CD4-positive, alpha-beta T cell treated with Interleukin-17A for 1 hour (primary cell): ENCODE data around the gene RAET1G.
"Not testable (repeated sequence)": the region's sequence is repeated elsewhere in the genome, so short reads cannot be mapped to it uniquely, and the experiment has no call there.

Experiments used
- DNase-seq: peaks from one replicate; pipeline ENCODE4 v3.0.0-alpha.2; 2020

RAET1G gene

DNA sequence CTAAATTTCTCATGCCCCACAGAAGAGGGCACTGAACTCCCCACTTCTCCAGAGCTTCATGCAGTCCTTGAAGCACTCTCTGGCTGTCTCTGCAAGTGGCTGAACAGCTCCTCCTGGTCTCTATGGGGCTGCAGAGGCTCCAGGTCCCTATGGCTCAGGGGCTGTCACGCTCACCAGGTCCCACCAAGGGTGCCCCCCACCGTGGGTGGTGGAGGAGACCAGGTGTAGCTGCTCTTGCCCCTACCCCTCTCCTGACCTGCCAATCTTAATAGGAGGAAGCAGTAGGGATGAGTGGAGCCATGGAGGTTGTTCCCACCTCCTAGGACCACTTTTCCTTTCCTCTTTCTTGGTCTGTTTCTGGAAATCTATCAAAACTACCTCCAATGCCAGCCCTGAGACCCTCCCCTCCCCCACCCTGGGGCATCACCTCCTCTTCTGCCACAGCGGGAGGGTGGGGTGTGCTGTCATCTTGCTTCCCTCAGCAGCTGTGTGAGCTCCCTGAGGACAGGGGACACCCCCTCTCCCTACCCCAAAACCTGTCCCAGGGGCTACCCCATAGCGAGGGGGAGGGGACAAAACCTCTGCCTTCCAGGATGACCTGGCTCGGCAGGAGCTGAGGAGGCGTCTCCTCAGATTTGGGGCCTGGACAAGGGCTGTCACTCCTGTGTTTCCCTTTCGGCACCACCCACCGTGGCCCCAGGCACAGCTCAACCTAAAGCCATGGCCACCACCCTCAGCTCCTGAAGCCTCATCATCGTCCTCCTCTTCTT lies 13.0 kb downstream of the RAET1G start:
- no peak for DNase-seq

DNA sequence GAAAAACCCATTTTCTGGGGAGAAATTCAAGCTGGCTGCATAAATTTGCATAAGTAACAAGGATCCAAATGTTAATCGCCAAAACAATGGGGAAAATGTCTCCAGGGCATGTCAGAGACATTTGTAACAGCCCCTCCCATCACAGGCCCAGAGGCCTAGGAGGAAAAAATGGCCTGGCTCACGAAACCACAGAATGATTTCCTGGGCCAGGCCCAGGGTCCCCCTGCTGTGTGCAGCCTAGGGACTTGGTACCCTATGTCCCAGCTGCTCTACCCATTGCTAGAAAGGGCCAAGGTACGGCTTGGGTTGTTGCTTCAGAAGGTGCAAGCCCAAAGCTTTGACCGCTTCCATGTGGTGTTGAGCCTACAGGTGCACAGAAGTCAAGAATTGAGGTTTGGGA lies 14.4 kb downstream of the RAET1G start:
- DNase-seq = not testable (repeated sequence)

DNA sequence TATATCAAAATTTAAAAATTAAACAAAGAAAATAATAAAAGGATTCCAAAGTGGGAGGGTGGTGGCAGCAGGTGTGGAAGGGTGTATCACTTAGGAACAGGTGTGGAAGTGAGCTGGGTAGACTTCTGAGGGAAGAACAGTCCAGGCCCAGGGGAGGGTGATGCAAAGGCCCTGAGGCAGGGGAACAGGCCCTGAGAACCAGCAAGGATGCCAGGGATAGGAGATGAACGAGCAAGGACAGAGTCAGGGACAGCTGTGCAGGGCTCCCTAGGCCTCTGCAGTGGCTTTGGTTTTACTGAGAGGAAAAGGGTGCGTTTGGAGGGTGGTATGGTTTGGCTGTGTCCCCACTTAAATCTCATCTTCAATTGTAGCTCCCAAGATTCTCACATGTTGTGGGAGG lies 15.6 kb downstream of the RAET1G start:
- no peak for DNase-seq

DNA sequence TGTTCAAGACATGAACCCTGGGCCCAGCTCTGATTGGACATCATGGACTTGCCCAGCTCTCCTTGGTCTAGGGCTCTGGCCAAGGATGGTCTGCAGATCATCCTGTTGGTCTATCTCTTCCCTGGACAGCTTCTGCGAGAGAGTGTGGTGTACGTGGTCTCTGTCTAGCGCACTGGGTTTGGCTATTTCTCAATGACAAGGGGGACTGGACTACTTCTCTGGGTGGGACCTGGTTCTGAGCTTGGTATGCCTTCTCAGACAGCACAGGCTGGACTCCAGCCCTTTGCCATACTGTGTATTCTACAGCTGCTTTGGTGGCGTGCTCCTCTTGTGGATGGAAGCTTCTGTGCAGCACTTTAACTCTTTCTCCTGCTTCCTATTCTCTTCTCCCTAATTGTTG lies 16.5 kb downstream of the RAET1G start:
- no peak for DNase-seq

DNA sequence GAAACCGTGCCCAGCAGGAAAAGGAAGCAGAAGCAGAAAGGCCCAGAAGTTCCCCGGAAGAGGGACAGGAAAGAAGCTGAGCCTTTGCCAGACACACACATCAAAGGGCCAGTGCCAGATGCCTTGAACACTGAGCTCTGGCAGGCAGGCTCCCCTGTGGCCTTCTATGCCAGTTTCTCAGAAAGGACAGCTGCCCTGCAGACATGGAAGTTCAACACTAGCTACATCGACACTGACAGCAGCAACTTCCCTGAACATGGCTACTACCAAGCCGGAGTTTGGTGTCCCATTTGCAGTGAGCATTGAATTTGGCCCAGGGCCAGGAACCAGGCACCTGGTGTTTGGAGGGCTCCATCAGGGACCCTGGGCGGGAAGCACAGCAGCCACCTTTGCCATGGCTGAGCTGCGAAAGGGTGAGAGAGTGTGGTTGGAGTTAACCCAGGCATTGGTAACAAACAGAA lies 17.0 kb downstream of the RAET1G start:
- DNase-seq = no peak

DNA sequence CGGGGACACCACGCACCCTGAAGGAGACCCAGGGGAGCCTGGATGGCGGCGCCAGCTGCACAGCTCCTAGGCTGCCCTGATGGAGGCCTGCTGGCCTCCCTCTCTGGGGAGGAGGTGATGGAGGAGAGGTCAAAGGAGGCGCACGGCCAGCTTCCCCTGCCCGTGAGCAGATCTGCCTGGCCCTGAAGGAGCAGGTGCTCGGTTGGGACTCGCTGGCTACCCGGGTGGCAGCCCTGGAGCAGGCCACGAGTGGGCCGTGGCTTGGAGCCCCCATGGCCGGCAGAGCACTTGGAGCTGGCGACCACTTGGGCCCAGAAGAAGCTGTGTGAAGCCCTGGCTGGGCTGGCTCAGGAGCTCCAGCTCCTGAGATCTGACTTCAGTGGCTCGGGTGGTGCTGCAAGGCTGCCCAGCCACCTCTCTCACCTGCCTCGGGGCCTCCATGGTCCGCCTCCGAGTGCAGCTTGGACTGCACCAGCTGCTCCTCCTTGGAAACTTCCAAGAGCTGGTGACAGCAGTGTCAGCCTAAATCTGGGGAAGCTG lies 17.5 kb downstream of the RAET1G start:
- no peak for DNase-seq

DNA sequence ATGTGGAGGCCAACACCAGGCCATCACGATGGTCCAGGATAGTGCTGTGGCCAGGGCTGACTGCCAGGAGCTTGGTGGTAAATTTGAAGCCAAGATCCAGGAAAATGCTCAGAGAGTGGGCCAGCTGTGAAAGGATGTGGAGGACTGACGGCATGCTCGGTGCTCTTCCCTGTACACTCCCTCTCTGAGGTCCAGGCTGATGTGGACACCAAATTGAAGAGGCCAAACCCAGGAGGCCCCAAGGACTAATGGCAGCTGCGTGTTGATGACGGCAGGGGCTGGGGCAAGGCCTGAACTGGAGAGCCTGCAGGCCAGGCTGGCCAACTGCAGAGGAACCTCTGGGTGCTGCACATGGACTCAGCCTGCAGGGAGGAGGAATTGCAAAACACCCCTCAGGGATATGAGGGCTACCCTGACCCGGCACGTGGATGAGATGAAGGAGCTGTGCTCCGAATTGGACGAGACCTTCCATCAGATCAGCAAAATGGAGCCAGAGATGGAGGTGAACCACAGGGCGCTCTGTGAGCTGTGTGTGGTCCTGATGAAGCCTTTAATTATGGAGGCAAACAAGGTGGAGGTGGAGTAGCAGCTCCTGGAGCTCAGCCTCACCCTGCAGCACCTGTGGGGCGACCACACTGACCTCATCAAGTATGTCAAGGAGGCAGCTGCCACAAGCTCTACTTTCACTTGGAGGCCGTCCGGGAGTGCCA lies 18.1 kb downstream of the RAET1G start:
- DNase-seq = no peak

DNA sequence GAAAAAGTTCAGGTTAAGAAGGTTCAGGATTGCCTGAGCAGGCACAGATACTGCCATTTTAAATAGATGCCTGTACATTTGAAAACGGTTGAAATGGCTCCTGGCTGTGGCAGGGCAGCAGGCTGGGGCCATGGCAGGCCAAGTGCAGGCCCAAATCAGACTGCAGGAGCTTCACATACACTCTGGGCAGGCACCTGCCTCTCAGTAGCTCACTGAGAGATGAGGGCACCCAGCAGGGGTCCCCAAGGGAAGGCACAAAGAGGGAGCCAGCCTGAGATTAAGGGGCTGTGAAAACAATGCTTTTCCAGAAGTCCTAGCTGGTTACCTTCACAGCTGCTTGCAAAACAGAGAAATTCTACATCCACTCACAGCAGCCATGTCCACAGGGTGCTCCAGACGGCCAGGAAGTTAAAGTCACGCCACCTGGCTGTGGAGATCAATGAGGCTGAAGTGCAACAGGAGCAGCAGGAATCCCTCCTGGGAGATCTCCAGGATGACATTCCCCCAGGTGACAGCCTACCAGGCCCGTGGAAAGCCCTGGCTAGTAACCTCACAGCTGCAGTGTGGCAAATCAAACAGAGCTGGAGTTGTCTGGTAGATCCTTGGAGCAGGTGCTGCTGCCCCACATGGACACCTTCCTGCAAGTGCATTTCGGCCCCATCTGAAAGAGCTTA lies 18.8 kb downstream of the RAET1G start:
- DNase-seq = no peak

DNA sequence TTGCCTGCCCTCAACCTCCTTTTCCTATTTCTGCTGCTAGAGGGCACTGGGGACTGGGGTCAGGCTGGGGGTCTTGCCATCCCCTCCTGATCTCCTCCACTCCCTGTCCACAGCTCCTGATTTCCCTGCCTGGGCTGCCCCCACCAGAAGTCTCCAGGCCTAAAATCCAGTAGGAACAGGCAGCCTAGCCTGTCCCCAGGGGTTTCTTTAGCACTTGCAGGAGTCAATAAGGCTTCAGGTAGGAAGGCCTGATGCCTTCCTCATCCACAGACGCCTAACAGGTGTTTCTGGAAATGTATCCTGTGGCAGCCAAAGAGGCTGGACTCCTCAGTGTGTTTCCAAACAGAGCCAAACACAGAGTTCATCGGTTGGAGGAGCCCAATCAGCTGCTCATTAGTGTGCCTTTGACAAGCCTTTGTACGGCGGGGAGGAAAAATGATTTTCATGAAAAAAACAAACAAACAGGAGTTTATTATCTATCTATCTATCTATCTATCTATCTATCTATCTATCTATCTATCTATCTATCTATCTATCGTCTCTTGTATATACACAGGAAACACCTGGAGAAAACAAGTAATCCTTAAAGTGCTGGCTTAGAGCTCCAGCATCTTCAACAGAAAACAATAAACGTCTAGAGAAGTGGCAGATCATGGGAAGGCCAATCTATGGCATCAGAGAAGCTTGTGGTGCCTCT lies 21.3 kb downstream of the RAET1G start:
- DNase-seq = no peak

DNA sequence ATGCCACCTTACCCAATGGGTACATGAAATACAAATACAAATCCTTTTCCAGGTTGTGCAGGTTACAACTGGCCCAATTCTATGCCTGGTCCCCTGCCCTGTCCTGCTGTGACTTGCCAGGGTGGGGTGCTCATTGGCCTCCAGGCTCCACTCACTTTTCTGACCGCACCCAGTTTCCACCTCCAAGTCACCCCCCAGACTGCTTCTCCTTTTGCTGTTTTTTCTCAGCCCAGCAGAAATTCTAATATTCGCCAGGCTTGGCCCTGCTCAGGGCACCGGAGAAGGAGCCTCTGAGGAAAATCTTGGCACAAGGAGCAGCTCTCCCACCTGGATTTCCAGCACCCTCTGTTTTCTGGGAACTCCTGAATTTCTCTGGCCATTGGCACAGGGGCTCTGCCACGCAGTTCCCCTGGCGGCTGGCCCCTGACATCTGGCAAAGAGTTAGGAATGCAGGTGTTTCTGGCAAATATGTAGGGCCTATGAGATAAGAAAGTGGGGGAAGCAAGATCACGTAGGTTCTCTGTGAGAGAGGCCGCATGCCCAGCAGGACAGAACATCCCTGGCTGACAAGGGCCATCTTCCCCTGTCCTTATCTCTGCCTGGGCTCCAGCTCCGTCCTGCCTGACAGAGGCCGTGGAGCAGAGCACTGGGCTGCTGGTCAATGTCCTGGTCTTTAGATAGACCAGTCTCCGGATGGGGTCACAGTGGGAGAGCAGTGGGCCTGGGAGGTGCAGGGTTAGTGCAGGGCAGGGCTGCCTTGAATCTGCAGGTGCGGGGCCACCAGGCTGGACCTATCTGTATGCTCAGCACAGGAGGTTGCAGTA lies 22.1 kb downstream of the RAET1G start:
- DNase-seq = no peak

DNA sequence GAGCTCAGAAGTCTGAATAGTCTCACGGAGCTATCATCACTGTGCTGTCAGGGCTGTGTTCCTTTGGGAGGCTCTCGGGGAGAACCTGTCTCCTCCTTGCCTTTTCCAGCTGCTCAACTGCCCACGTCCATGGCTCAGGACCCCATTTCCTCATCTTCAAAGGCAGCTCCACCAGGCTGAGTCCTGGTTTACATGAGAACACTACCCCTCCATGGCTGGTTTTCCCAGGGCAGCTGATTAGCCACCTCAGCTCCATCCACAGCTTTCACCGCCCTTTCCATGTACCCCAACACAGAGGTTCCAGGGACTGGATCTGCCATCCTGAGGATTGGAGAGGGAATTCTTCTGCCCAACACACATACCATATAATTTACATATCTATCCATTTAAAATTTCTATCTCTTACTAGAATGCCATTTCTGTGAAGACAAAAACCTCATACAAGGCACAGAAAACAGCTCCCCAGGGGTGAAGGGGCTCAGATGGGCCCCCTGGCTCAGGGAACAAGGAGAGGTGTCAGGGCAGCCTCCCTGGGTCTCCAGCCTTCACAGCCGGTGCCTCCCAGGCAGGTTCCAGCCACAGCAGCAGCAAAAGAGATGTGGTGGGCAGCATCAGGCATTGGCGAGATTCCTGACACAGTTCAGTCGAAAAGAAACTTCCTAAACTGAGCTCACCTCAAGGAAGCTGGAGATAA lies 22.8 kb downstream of the RAET1G start:
- DNase-seq = no peak

DNA sequence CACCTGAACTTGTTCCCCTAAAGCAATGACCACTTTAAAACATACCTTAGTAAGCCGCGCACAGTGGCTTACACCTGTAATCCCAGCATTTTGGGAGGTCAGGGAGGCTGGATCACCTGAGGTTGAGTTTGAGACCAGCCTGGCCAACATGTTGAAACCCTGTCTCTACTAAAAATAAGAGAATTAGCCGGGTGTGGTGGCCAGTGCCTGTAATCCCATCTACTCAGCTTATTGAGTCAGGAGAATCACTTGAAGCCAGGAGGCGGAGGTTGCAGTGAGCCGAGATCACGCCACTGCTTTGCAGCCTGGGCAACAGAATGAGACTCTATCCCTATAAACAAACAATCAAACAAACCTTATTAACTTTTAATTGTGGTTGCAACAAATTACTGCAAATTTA lies 23.4 kb downstream of the RAET1G start:
- DNase-seq = no peak

DNA sequence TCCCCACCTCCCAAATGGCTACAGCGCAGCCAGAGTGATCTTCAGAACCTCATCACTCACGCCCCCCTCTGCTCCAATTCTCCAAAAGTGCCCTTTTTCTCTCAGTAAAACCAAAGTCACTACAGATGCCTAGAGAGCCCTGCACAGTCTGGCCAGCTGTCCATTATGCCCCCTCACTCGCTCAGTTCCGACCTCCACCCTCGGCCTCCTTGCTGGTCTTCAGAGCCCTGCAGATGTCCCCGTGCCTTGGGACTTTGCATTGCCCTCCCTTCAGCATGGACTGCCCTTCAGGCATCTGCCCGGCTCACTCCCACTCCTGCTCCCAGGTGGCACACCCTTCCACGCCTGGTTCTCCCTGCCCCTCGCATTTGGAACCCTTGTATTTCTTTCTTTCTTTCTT lies 24.0 kb downstream of the RAET1G start:
- DNase-seq = no peak

DNA sequence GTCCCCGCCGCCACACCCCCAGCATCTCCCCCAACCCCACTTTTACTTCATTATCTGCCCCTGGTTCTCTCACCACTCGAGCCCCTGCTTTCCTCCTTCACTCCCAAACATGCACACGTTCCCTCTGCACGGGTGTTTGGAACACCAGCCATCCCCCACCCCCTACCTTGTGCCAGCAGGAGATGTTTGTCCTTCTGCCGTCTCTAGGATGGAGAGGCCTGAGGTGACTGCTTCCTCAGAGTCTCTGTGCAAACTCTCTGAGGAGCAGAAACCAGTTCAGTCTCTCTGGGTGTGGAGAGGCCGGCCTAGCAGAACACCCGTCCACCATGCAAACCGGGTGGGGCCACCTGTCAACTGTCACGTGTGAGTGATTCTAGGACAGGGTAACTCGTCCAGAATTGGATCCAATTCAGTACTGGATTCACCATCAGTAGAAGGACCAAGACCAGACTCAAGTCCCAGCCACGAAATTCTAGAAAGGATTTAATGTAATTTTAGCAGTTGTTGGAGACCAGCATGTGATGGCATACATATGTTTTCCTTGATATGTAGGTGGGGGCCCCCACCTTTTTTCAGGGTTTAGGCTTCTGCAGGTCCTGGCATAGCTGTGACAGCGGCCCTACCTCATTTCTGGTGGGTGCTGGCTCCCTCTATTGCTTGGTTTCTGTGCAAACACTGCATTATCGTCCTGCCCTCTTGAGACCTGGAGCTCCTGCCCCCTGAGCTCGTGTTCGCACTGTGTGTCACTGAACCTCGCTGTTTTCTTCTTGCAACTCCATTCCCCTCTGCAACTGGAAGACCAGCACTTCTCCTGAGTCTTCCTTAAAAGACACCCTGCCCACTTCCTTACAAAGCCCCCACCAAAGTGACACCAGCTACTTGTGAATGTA lies 24.8 kb downstream of the RAET1G start, which contains the start of gene RAET1E:
TSS of gene RAET1E (minus strand) at position 259 of the 890 bp plus-strand sequence. CDS start 7,212 bp downstream, outside the sequence.
- no peak for DNase-seq

DNA sequence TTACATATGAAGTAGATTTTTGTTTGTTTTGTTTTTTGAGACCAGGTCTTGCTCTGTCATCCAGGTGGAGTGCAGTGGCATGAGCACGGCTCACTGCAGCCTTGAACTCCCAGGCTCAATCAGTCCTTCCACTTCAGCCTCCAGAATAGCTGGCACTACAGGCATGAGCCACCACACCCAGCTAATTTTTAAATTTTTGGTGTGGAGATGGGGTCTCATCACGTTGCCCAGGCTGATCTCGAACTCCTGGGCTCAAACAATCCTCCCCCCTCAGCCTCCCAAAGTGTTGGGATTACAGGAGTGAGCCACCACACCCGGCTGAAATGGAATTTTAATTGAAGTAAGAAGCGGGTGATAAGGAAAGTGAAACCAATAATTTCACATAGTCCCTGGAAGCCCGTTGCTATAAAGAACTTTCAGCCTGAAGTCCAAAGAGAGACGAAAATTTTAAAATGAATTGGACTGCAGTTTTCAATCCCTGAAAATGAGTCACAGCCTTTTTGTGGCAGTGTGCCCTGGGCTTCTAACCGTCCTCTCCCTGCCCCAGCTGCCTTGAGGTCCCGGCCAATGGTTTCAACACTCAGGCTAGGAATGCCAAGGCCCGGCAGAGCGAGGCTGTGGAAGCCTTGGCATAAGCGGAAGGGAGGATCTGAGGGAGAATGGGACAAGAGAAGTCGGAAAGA lies 25.8 kb downstream of the RAET1G start:
- peak; percentile 7 for DNase-seq

DNA sequence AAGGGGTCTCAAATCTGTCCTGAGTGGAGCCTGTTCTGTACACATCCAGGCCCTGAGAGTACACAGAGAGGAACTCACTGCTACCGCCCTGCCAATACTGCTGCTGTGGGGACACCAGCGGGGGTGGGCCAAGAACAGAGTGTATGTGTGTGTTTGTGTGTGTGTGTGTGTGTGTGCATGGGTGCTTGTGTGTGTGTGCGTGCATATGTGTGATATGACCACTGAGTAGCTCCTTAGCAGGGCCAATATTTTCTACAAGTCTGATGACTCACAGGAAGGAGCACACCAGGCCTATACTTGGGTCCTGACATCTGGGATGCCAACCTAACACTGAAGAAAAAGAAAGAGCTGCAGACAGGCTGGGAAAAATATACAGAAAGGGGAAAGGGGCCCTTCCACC lies 26.4 kb downstream of the RAET1G start:
- no peak for DNase-seq

DNA sequence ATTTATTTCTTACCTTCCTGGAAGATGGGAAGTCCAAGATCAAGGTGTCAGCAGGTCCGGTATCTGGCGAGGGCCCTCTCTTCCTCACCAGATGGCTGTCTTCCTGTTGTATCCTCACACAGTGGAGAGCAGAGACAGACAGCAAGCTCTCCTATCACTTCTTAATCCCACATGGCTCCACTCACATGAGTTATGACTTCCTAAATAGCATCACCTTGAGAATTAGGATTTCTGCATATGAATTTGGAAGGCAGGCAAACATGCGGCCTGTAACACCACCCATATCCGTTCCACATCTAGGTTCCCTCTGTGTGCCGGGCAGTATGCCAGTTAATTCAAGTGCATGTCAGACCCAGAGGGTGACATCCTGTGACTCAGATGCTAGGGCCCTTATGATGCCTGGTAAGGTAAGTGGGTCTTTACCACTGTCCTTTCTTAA lies 27.1 kb downstream of the RAET1G start:
- DNase-seq = peak; percentile 37

DNA sequence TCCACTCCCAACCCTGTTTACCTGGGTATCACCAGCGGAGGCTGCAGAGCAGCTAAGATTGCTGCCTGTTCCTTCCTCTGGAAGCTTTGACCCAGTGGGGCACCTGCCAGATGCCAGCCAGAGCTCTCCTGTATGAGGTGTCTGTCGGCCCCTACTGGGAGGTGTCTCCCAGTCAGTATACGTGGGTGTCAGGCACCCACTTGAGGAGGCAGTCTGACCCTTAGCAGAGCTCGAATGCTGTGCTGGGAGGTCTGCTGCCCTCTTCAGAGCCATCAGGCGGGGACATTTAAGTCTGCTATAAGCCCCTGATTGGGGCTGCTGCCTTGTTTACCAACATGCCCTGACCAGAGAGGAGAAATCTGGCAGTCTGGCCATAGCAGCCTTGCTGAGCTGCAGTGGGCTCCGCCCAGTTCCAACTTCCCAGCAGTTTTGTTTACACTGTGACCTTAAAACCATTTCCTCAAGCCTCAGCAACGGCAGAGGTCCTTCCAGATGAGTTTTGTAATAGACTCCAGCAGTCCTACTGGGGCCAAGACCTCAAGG lies 27.8 kb downstream of the RAET1G start:
- DNase-seq = no peak

DNA sequence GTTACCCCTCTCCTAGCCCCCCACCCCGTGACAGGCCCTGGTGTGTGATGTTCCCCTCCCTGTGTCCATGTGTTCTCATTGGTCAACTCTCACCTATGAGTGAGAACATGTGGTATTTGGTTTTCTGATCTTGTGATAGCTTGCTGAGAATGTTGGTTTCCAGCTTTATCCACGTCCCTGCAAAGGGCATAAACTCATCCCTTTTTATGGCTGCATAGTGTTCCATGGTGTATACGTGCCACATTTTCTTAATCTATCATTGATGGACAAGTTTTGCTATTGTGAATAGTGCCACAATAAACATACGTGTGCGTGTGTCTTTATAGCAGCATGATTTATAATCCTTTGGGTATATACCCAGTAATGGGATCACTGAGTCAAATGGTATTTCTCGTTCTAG lies 31.1 kb downstream of the RAET1G start:
- DNase-seq = not testable (repeated sequence)
